DOHH2 (cell line): ENCODE results near the gene OR4D2.
A peak's percentile ranks its signal among the peaks of the same experiment; 100 is the strongest.

Experiments used
- H3F3A ChIP-seq: fragments of 200-600 bp; sonication (generic), shearing (Covaris generic); 2 replicates; pipeline ENCODE4 v1.6.0; 2016; ENCODE audit warnings: antibody characterized with exemption, mild to moderate bottlenecking; ENCODE audit not compliant: control insufficient read depth, insufficient read depth
- H3K27ac ChIP-seq: fragments of 200-600 bp; sonication (generic); 2 replicates; pipeline ENCODE4 v1.5.1; 2014; ENCODE audit warnings: low read depth, mild to moderate bottlenecking, low read length, moderate library complexity
- H3K27me3 ChIP-seq: fragments of 200-600 bp; sonication (generic); 2 replicates; pipeline ENCODE4 v1.6.1; 2014; ENCODE audit warnings: mild to moderate bottlenecking, low read length, mixed read lengths; ENCODE audit not compliant: control insufficient read depth
- H3K36me3 ChIP-seq: fragments of 200-600 bp; sonication (generic); 2 replicates; pipeline ENCODE4 v1.6.1; 2014; ENCODE audit warnings: mild to moderate bottlenecking, low read length, moderate library complexity, mixed read lengths; ENCODE audit not compliant: control insufficient read depth
- H3K4me1 ChIP-seq: fragments of 200-600 bp; sonication (generic); 2 replicates; pipeline ENCODE4 v1.6.1; 2014; ENCODE audit warnings: mild to moderate bottlenecking, low read length, mixed read lengths; ENCODE audit not compliant: control insufficient read depth
- H3K4me2 ChIP-seq: fragments of 200-600 bp; sonication (generic); 2 replicates; pipeline ENCODE4 v1.6.0; 2014; ENCODE audit warnings: mild to moderate bottlenecking, low read length, moderate library complexity
- H3K4me3 ChIP-seq: fragments of 200-600 bp; sonication (generic); 2 replicates; pipeline ENCODE4 v1.5.1; 2014; ENCODE audit warnings: mild to moderate bottlenecking, low read length, mixed read lengths
- H3K79me2 ChIP-seq: fragments of 200-600 bp; sonication (generic); 2 replicates; pipeline ENCODE4 v1.6.1; 2014; ENCODE audit warnings: mild to moderate bottlenecking, low read length, mixed read lengths; ENCODE audit not compliant: control insufficient read depth
- H3K9me2 ChIP-seq: fragments of 200-600 bp; sonication (generic); replicated peaks from 2 replicates; pipeline ENCODE4 v1.6.1; 2014; ENCODE audit warnings: mild to moderate bottlenecking, low read length, mixed read lengths; ENCODE audit not compliant: control insufficient read depth
- H3K9me3 ChIP-seq: fragments of 200-600 bp; sonication (generic); 2 replicates; pipeline ENCODE4 v1.6.1; 2014; ENCODE audit warnings: antibody characterized with exemption, low read length, mixed read lengths; ENCODE audit not compliant: control insufficient read depth, insufficient read depth
- H4K20me1 ChIP-seq: fragments of 200-600 bp; sonication (generic); 2 replicates; pipeline ENCODE4 v1.6.0; 2014; ENCODE audit warnings: low read depth, mild to moderate bottlenecking, antibody characterized with exemption, low read length, moderate library complexity; ENCODE audit not compliant: control insufficient read depth, insufficient read depth
- CTCF ChIP-seq: fragments of 200-600 bp; sonication (generic); IDR thresholded peaks from one replicate; pipeline ENCODE4 v1.5.1; 2014; ENCODE audit warnings: antibody characterized with exemption, mild to moderate bottlenecking, low read depth, low read length; ENCODE audit not compliant: poor library complexity, severe bottlenecking
- EZH2phosphoT487 ChIP-seq: fragments of 200-600 bp; sonication (generic); IDR thresholded peaks from 2 replicates; pipeline ENCODE4 v1.6.1; 2017; ENCODE audit warnings: borderline replicate concordance, mild to moderate bottlenecking, antibody characterized with exemption, low read length, moderate library complexity, mixed read lengths

Gene OR4D2

GRCh38 chr17:58219789-58220183 is 53.0 kb downstream of the OR4D2 start:
- Histone ChIP-seq H3K4me1 (peaks cover 14% of the 10 kb centered on the region), H3K27ac (peak overlapping the region; percentile 40; the same call in 1 of the 2 replicates), H3K36me3 (peaks cover 4% of the 10 kb centered on the region; the same call in 1 of the 2 replicates), H3K9me3 (no peaks in the 10 kb centered on the region), H3K4me2 (peak overlapping the region; percentile 90), H3K27me3 (no peaks in the 10 kb centered on the region; the same call in 1 of the 2 replicates), H3K9me2 (no peaks in the 10 kb centered on the region), H3K4me3 (peak overlapping the region; percentile 86), H4K20me1 (no peaks in the 10 kb centered on the region), H3K79me2 (peaks cover 3% of the 10 kb centered on the region; the same call in 1 of the 2 replicates), H3F3A (no peaks in the 10 kb centered on the region)
- TF ChIP-seq EZH2phosphoT487 (no peak), CTCF (no peak)
